NCI-H345 treated with DMSO at 0.1 percent for 48 hours (cell line): Measurements from ENCODE around the gene ITIH5.
"Not testable (repeated sequence)": the region's sequence is repeated elsewhere in the genome, so short reads cannot be mapped to it uniquely, and the experiment has no call there.

ENCODE experiments used
- DNase-seq: peaks from one replicate; lab custom pipeline; 2025; ENCODE audit not compliant: unreplicated experiment; lab: John Stamatoyannopoulos, UW

ITIH5 gene

DNA sequence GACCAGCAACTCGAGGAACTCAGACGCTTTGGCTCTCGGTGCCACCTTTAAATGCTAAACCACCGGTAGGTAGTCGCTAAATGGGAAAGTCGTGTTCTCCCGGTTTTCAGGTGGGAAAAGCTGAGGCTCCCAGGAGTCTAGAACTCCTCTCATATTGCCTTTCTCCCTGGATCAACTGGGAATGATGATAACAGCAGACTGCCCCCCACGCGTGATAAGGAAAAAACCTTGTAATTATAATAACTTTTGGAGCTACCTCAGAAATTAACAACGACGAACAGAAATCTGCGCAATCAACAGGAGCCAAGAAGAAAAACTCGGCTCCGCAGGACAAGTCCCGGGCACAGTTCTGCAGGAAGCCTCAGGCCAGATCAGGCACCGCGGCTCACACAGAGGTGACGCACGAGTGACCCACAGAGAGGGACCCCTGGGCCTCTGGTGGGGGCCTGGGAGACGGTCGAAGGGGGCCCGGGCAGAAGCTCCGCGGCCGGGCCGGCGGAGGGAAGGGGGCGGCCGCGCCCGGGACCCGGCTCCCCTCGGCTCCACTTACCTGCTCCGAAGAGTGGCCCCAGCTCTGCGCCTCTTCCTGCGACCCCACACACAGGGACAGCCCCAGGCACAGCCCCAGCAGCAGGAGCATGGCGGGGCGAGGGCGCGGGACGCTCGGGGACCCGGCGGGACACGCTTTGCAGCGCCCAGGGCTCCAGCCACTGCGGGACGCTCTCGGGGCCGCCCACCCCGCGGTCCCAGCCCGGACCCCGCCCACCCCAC, at the start of gene ITIH5:
Gene ITIH5 (minus strand): TSS at position 714 of the 771 bp plus-strand sequence. CDS start 74 bp downstream, at position 640.
- no peak for DNase-seq

DNA sequence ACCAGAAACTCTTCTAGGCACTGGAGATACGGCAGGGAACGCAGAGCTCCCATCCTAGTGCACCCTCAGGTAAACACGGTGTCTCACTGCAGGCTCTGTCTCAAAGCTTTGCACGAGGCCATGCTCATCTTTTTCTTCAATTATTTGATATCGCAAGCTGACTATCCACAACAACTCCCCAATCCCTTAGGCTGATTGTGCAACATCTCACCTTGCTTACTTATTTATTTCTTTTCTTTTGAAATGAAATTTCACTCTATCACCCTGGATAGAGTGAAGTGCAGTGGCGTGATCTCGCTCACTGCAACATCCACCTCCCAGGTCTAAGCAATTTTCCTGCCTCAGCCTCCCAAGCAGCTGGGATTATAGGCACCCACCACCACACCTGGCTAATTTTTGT, 48.7 kb upstream of the ITIH5 start:
- DNase-seq, result no peak

DNA sequence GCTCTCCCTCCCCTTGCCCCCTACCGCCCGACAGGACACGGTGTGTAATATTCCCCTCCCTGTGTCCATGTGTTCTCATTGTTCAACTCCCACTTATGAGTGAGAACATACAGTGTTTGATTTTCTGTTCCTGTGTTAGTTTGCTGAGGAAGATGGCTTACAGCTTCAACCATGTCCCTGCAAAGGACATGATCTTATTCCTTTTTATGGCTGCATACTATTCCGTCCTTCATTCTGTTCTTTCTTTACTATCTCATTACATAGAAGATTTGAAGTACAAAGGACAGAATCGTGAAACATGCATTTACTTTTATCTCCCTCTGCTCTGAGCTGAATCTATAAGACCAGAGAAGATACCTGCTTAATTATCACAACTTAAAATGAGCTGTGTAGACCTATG, 44.3 kb upstream of the ITIH5 start:
- not testable (repeated sequence) for DNase-seq

- no peak for DNase-seq
These were observed 43.7 kb upstream of the ITIH5 start for GRCh38 chr10:7710446-7710845.

DNA sequence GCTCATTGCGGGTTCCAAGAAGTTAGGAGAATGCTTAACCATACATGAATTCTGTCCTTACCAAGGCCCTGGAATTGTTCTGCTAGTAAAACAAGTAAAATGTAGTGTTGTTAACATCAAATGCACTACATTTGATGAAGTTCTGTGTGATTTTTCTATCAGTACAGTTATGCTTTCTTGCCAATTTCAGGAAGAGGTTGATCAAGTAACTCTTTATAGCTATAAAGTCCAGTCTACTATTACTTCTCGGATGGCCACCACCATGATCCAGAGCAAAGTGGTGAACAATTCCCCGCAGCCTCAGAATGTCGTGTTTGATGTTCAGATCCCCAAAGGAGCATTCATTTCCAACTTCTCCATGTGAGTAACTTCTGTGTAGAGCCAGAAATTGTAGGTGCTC, 42.1 kb upstream of the ITIH5 start:
- no peak for DNase-seq

GRCh38 chr10:7707858-7708622, 41.3 kb upstream of the ITIH5 start:
- DNase-seq, result no peak

- DNase-seq, result no peak
These were observed 40.3 kb upstream of the ITIH5 start for GRCh38 chr10:7707102-7707501.

GRCh38 chr10:7706534-7707073, 39.8 kb upstream of the ITIH5 start:
- DNase-seq, result no peak

- DNase-seq, result no peak
These were observed 38.6 kb upstream of the ITIH5 start for GRCh38 chr10:7705341-7705740.

DNA sequence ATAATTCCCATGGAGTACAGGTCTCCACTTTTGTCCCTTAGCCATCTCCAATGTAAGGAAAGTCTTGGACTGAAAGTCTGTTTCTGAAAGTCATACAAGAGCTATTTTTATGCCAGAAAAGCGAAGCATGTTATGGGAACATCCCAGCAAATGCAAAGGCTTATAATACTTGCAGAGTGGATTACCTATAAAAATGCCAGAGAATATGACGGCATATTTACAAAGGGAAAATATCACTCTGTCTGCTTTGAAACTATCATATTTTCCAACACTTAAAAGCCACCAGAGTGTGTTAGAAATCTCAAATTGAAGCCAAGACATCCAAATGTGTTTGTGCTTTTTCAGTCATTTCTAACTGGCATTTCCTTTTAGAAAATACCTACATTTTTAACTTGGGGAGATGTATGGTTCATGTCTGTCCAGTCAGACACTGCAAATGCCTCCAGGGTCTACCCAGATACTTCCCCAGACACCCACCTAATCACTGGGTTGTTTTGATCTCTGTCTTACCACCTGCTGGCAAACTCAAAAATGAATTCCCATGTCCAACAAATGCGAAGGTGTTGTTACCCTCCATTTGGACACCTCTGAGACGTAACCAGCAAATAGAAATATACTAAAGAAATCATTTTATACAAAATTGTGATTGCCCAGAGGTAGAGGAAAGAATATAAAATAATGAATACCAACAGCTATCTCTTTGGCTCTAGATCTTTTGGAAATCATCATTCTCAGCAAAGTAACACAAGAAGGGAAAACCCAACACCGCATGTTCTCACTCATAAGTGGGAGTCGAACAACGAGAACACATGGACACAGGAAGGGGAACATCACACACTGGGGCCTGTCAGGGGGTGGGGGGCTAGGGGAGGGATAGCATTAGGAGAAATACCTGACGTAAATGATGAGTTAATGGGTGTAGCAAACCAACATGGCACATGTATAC, 37.6 kb upstream of the ITIH5 start:
- DNase-seq, result no peak

- no peak for DNase-seq
These were observed 36.4 kb upstream of the ITIH5 start, which contains the start of gene ITIH2 for GRCh38 chr10:7703140-7703539. TSS of gene ITIH2 (plus strand) at chr10:7703316. CDS start at chr10:7703435, 119 bp downstream.

- no peak for DNase-seq
These were observed 35.6 kb upstream of the ITIH5 start for GRCh38 chr10:7702288-7702812.

DNA sequence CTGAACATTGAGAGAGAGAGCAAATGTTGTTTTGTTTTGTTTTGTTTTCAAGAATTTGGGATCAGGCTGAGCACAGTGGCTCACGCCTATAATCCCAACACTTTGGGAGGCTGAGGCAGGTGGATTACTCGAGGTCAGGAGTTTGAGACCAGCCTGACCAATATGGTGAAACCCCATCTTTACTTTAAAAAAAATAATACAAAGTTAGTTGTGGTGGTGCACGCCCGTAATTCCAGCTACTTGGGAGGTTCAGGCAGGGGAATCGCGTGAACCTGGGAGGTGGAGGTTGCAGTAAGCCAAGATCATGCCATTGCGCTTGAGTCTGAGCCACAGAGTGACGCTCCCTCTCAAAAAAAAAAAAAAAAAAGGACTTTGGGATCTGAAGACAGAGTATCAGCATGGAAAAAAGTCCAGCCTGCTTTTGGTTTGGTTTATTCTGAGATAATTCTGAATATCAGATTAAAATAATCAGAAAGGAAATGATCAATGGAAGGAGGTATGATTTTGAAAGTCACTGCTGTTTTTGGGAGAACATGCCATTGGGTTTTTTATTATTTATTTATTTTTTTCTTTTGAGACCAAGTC, 34.5 kb upstream of the ITIH5 start:
- no peak for DNase-seq

DNA sequence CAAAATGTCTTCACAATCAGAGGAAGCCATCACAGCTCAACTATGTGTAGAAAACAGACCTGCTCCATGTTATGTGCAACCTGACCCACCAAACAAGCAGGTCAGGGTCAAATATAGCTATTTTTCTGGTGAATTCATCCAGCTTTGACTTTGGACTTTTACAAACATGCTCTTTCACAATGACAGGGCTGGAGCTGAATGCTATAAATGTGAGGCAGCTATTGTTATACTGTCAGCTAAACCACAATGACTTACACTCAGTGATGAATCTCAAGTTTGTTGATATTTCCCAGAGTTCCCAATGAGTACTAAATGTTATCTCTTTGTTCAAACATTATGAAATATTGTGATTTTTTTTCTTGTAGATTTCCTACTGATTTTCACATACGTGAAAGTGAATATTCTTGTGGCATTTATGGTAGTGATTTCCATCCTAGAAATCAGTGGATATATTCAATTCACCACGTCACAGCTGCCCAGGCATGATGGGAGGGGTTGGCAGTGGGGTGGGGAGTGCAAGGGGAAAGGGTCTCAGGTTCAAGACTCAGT, 33.9 kb upstream of the ITIH5 start:
- no peak for DNase-seq

GRCh38 chr10:7697426-7697825, 30.7 kb upstream of the ITIH5 start:
- no peak for DNase-seq

DNA sequence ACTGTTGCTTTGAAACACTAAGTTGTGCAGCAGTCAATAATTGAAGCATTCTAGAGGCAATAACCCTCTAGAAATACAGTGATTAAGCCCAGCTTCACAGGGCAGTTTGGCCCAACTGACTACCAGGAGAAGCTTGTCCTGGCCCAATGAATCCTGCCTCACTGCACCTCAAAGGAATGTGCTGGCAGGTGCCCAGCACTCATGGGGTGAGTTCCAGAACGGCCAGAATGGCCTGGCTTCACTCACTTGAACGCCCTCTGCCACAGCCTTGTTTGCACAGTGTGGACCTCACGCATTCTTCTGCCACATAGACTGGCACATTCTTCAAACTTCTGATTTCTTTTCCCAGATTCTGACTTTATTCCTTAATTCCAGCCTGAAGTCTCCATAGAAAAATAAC, 29.8 kb upstream of the ITIH5 start:
- DNase-seq, result no peak

DNA sequence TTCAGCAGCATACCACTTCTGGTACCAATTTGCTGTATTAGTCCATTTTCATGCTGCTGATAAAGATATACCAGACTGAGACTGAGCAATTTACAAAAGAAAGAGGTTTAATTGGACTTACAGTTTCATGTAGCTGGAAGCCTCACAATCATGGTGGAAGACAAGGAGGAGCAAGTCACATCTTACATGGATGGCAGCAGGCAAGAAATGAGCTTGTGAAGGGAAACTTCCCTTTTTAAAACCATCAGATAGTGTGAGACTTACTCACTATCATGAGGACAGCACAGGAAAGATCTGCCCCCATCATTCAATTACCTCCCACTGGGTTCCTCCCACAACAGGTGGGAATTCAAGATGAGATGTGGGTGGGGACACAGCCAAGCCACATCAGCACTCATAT, 26.4 kb upstream of the ITIH5 start:
- not testable (repeated sequence) for DNase-seq

DNA sequence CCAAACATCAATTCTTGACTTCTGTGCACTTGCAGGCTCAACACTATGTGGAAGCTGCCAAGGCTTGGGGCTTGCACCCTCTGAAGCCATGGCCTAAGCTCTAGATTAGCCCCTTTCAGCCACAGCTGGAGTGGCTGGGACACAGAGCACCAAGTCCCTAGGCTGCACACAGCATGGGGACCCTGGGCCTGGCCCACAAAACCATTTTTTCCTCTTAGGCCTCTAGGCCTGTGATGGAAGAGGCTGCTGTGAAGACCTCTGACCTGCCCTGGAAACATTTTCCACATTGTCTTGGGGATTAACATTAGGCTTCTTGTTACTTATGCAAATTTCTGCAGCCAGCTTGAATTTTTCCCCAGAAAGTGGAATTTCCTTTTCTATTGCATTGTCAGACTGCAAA, 25.6 kb upstream of the ITIH5 start:
- DNase-seq, result not testable (repeated sequence)

DNA sequence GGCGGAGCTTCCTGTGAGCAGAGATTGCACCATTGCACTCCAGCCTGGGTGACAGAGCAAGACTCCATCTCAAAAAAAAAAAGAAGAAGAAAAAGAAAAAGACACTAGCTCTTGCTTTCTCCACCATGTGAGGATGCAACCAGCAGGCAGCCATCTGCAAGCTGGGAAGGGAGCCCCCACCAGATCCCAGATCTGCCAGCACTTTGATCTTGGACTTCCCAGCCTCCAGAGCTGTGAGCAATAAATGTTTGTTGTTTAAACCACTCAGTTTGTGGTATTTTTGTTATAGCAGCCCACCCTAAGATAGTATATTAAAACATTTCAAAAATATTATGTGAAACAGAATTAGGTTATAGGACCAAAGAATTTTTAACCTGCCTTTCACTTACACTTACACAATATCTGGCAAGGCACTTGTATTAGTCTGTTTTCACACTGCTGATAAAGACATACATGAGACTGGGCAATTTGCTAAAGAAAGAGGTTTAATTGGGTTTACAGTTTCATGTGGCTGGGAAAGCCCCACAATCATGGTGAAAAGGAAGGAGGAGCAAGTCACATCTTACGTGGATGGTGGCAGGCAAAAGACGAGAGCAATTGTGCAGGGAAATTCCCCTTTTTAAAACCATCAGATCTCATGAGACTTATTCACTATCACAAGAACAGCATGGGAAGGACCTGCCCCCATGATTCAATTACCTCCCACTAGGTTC, 24.3 kb upstream of the ITIH5 start:
- not testable (repeated sequence) for DNase-seq
